ENCODE results near the gene CACNA1I.

Gene CACNA1I

GRCh38 chr22:39651053-39651996 lies 80.8 kb downstream of the CACNA1I start:
- peaks cover 0 to 6% of the 10 kb centered on the region in 2 donors for H3K4me1 Mint-ChIP-seq (ENCODE audit: low read depth in 2 of 2)
- no peak overlapping the region for H3K27ac Mint-ChIP-seq
- H3K9me3 Mint-ChIP-seq = no peaks in the 10 kb centered on the region
- no peak for ATAC-seq (replicated peaks)
- no peak overlapping the region for H3K4me3 Mint-ChIP-seq
- DNase-seq = no peak
- peaks cover 0 to 20% of the 10 kb centered on the region in 2 donors for H3K27me3 Mint-ChIP-seq
- no peaks in the 10 kb centered on the region for H3K36me3 Mint-ChIP-seq (ENCODE audit: insufficient read depth)

GRCh38 chr22:39652990-39653786 lies 82.6 kb downstream of the CACNA1I start:
- DNase-seq = no peak
- peaks cover 6 to 15% of the 10 kb centered on the region in 2 donors for H3K4me1 Mint-ChIP-seq (ENCODE audit: low read depth in 2 of 2)
- ATAC-seq (replicated peaks) = no peak
- peaks cover 0 to 24% of the 10 kb centered on the region in 2 donors for H3K27me3 Mint-ChIP-seq
- H3K27ac Mint-ChIP-seq = no peak overlapping the region
- no peak overlapping the region for H3K4me3 Mint-ChIP-seq
- H3K9me3 Mint-ChIP-seq = no peaks in the 10 kb centered on the region
- no peaks in the 10 kb centered on the region for H3K36me3 Mint-ChIP-seq (ENCODE audit: insufficient read depth)

GRCh38 chr22:39653787-39654077 lies 83.2 kb downstream of the CACNA1I start:
- no peak for DNase-seq
- no peak overlapping the region for H3K4me3 Mint-ChIP-seq
- H3K4me1 Mint-ChIP-seq (ENCODE audit: low read depth in 2 of 2) = peaks cover 11 to 20% of the 10 kb centered on the region in 2 donors
- H3K9me3 Mint-ChIP-seq = no peaks in the 10 kb centered on the region
- H3K27me3 Mint-ChIP-seq = peaks cover 0 to 24% of the 10 kb centered on the region in 2 donors
- no peaks in the 10 kb centered on the region for H3K36me3 Mint-ChIP-seq (ENCODE audit: insufficient read depth)
- no peak for ATAC-seq (replicated peaks)
- no peak overlapping the region for H3K27ac Mint-ChIP-seq

- ATAC-seq (replicated peaks) (no peak), DNase-seq (no peak)
- no peak overlapping the region for H3K27ac Mint-ChIP-seq
These were observed 83.8 kb downstream of the CACNA1I start for GRCh38 chr22:39654131-39654926.

GRCh38 chr22:39655004-39655579 lies 84.5 kb downstream of the CACNA1I start:
- Mint-ChIP-seq H3K27ac (peak overlapping the region in 1 of 2 donors; percentile 64), H3K9me3 (no peaks in the 10 kb centered on the region), H3K4me1 (ENCODE audit: low read depth in 2 of 2) (peaks cover 15 to 29% of the 10 kb centered on the region in 2 donors), H3K4me3 (no peak overlapping the region), H3K27me3 (peaks cover 0 to 27% of the 10 kb centered on the region in 2 donors), H3K36me3 (ENCODE audit: insufficient read depth) (no peaks in the 10 kb centered on the region)
- no peak for ATAC-seq (replicated peaks)
- DNase-seq = no peak

More at GRCh38 chr22:39654131-39654926, 83.8 kb downstream of the CACNA1I start:
- H3K27me3 Mint-ChIP-seq = peaks cover 0 to 24% of the 10 kb centered on the region in 2 donors
- H3K4me1 Mint-ChIP-seq (ENCODE audit: low read depth in 2 of 2) = peaks cover 15 to 24% of the 10 kb centered on the region in 2 donors
- H3K36me3 Mint-ChIP-seq (ENCODE audit: insufficient read depth) = no peaks in the 10 kb centered on the region
- H3K9me3 Mint-ChIP-seq = no peaks in the 10 kb centered on the region
- no peak overlapping the region for H3K4me3 Mint-ChIP-seq

GRCh38 chr22:39655831-39656230 lies 85.3 kb downstream of the CACNA1I start:
- no peaks in the 10 kb centered on the region for H3K36me3 Mint-ChIP-seq (ENCODE audit: insufficient read depth)
- no peak for DNase-seq
- H3K4me3 Mint-ChIP-seq = no peak overlapping the region
- ATAC-seq (replicated peaks) = no peak
- peak overlapping the region in 1 of 2 donors; percentile 64 for H3K27ac Mint-ChIP-seq
- H3K4me1 Mint-ChIP-seq (ENCODE audit: low read depth in 2 of 2) = peaks cover 15 to 29% of the 10 kb centered on the region in 2 donors
- no peaks in the 10 kb centered on the region for H3K9me3 Mint-ChIP-seq
- peaks cover under 1 to 34% of the 10 kb centered on the region in 2 donors for H3K27me3 Mint-ChIP-seq

- Mint-ChIP-seq H3K27ac (no peak overlapping the region), H3K27me3 (peaks cover 8 to 44% of the 10 kb centered on the region in 2 donors), H3K36me3 (ENCODE audit: insufficient read depth) (no peaks in the 10 kb centered on the region), H3K4me1 (ENCODE audit: low read depth in 2 of 2) (peaks cover 15 to 35% of the 10 kb centered on the region in 2 donors), H3K9me3 (no peaks in the 10 kb centered on the region), H3K4me3 (no peak overlapping the region)
- ATAC-seq (replicated peaks) = no peak
- DNase-seq = no peak
These were observed 86.2 kb downstream of the CACNA1I start for GRCh38 chr22:39656495-39657490.

- peak overlapping the region; percentile 67 for H3K4me3 Mint-ChIP-seq
- H3K36me3 Mint-ChIP-seq (ENCODE audit: insufficient read depth) = peaks cover 4% of the 10 kb centered on the region
- DNase-seq (peak in 1 of 3 experiments; percentile 6), ATAC-seq (replicated peaks) (peak; percentile 55)
- H3K9me3 Mint-ChIP-seq = no peaks in the 10 kb centered on the region
- H3K4me1 Mint-ChIP-seq (ENCODE audit: low read depth in 2 of 2) = peaks cover 21 to 45% of the 10 kb centered on the region in 2 donors
- peak overlapping the region; percentile 27 to 79 for H3K27ac Mint-ChIP-seq
- peaks cover 22 to 58% of the 10 kb centered on the region in 2 donors for H3K27me3 Mint-ChIP-seq
These were observed 87.8 kb downstream of the CACNA1I start for GRCh38 chr22:39658367-39658766.

GRCh38 chr22:39658806-39659463 lies 88.4 kb downstream of the CACNA1I start:
- peaks cover 25 to 62% of the 10 kb centered on the region in 2 donors for H3K27me3 Mint-ChIP-seq
- no peak for DNase-seq
- H3K9me3 Mint-ChIP-seq = no peaks in the 10 kb centered on the region
- peaks cover 22 to 46% of the 10 kb centered on the region in 2 donors for H3K4me1 Mint-ChIP-seq (ENCODE audit: low read depth in 2 of 2)
- ATAC-seq (replicated peaks) = no peak
- H3K4me3 Mint-ChIP-seq = peak overlapping the region; percentile 67
- H3K36me3 Mint-ChIP-seq (ENCODE audit: insufficient read depth) = peaks cover 6% of the 10 kb centered on the region
- peak overlapping the region; percentile 27 to 79 for H3K27ac Mint-ChIP-seq

GRCh38 chr22:39661501-39661841 lies 90.9 kb downstream of the CACNA1I start:
- ATAC-seq (replicated peaks) (no peak), DNase-seq (no peak)
- H3K27ac Mint-ChIP-seq = no peak overlapping the region
- peaks cover 12% of the 10 kb centered on the region for H3K36me3 Mint-ChIP-seq (ENCODE audit: insufficient read depth)
- no peaks in the 10 kb centered on the region for H3K9me3 Mint-ChIP-seq
- H3K4me1 Mint-ChIP-seq (ENCODE audit: low read depth in 2 of 2) = peaks cover 22 to 41% of the 10 kb centered on the region in 2 donors
- peak overlapping the region; percentile 59 to 75 for H3K4me3 Mint-ChIP-seq
- H3K27me3 Mint-ChIP-seq = peaks cover 25 to 49% of the 10 kb centered on the region in 2 donors

- DNase-seq (peak; percentile 66 to 73 (median 70)), ATAC-seq (replicated peaks) (peak; percentile 84)
- no peak overlapping the region for H3K27ac Mint-ChIP-seq
- peaks cover 12% of the 10 kb centered on the region for H3K36me3 Mint-ChIP-seq (ENCODE audit: insufficient read depth)
- H3K4me3 Mint-ChIP-seq = peak overlapping the region; percentile 75 to 81
- H3K9me3 Mint-ChIP-seq = no peaks in the 10 kb centered on the region
- peaks cover 22 to 41% of the 10 kb centered on the region in 2 donors for H3K4me1 Mint-ChIP-seq (ENCODE audit: low read depth in 2 of 2)
- peaks cover 25 to 47% of the 10 kb centered on the region in 2 donors for H3K27me3 Mint-ChIP-seq
These were observed 91.5 kb downstream of the CACNA1I start for GRCh38 chr22:39661842-39662685.
